Activated CD4-positive, alpha-beta T cell treated with anti-CD3 and anti-CD28 coated beads for 36 hours (primary cell): ENCODE measurements around the gene TNS1. TPM values are rescaled to one million over a fixed set of nuclear protein-coding genes. Genes with fewer than 3 reads are reported as not detected.

Experiments used
- microRNA-seq: library from miRNA; unstranded; fragments of <30 nt; microRNA quantifications from one replicate; pipeline ENCODE4 v1.2.0, GENCODE V29; 2021; ENCODE audit warnings: borderline replicate concordance
- total RNA-seq, 2 experiments: library from RNA; stranded (reverse); gene quantifications; one replicate each; pipeline ENCODE4 v1.2.3, GENCODE V29; 2021

TNS1 gene
- total RNA-seq, 2 experiments from 2014 or later: 0.64 to 0.88 TPM

Small RNA genes within 50 kb of the gene (microRNA-seq; reads per million reads assigned to microRNA genes)
- gene MIR6809: not detected

Other genes starting within 250 kb of the TNS1 start
- gene RUFY4, start 66.3 kb upstream of the TNS1 start, total RNA-seq: 1 to 10 TPM; 1.6 to 1.7 TPM
- under 1 TPM; 0.14 to 0.32 TPM for gene CXCR2, start 123.0 kb upstream of the TNS1 start, total RNA-seq
- not detected for gene CXCR1, start 164.0 kb upstream of the TNS1 start, total RNA-seq
- gene ARPC2, start 214.2 kb upstream of the TNS1 start, total RNA-seq: 100 to 1,000 TPM; 563 to 632 TPM